ENCODE results near the gene DAZ4. TPM values are rescaled to one million over a fixed set of nuclear protein-coding genes. Genes with fewer than 3 reads are reported as not detected.
"Not testable (repeated sequence)": the region's sequence is repeated elsewhere in the genome, so short reads cannot be mapped to it uniquely, and the experiment has no call there.

The DAZ4 gene
- not detected for total RNA-seq
- long read RNA-seq, donor 1, result 0 reads
- long read RNA-seq, donor 2, result 0 reads

GRCh38 chrY:24833619-24834018 is at the start of gene DAZ4:
Gene DAZ4, plus strand, starts transcription at chrY:24833919. Its CDS starts 208 bp downstream, at chrY:24834127.
- H3K4me1 ChIP-seq (ENCODE audit: low read depth); intact Hi-C loops (cut with DNase I, micrococcal nuclease); H3K36me3 ChIP-seq (ENCODE audit: low read depth); ATAC-seq; DNase-seq; H3K9me3 ChIP-seq; H3K4me3 ChIP-seq: not testable (repeated sequence)

- H3K4me1 ChIP-seq (ENCODE audit: low read depth); DNase-seq; H3K9me3 ChIP-seq; intact Hi-C loops (cut with DNase I, micrococcal nuclease); H3K4me3 ChIP-seq; ATAC-seq; H3K36me3 ChIP-seq (ENCODE audit: low read depth): not testable (repeated sequence)
Observed at GRCh38 chrY:24813293-24813692, 20.4 kb upstream of the DAZ4 start, which contains the start of gene DAZ3. Gene DAZ3, minus strand, starts transcription at chrY:24813393. Its CDS starts 208 bp downstream, at chrY:24813185.

GRCh38 chrY:24821836-24822235 is 11.9 kb upstream of the DAZ4 start:
- intact Hi-C loops (cut with DNase I, micrococcal nuclease); ATAC-seq; DNase-seq; H3K4me3 ChIP-seq; H3K4me1 ChIP-seq (ENCODE audit: low read depth); H3K36me3 ChIP-seq (ENCODE audit: low read depth); H3K9me3 ChIP-seq: not testable (repeated sequence)

- intact Hi-C loops (cut with DNase I, micrococcal nuclease); H3K9me3 ChIP-seq; H3K36me3 ChIP-seq (ENCODE audit: low read depth); DNase-seq; H3K4me3 ChIP-seq; H3K4me1 ChIP-seq (ENCODE audit: low read depth); ATAC-seq: not testable (repeated sequence)
Observed at GRCh38 chrY:24824184-24824879, 9.4 kb upstream of the DAZ4 start.

GRCh38 chrY:24825069-24825468 is 8.7 kb upstream of the DAZ4 start:
- DNase-seq; ATAC-seq; intact Hi-C loops (cut with DNase I, micrococcal nuclease); H3K36me3 ChIP-seq (ENCODE audit: low read depth); H3K4me3 ChIP-seq; H3K9me3 ChIP-seq; H3K4me1 ChIP-seq (ENCODE audit: low read depth): not testable (repeated sequence)

Other genes starting within 250 kb of the DAZ4 start
- not detected for gene BPY2B, start 215.9 kb upstream of the DAZ4 start, total RNA-seq
- gene DAZ3, start 20.5 kb upstream of the DAZ4 start, total RNA-seq, result not detected
- gene BPY2C, start 218.2 kb downstream of the DAZ4 start, total RNA-seq, result not detected